ENCODE results near the gene CEP41. TPM values are rescaled to one million over a fixed set of nuclear protein-coding genes. Genes with fewer than 3 reads are reported as not detected.
"Not testable (repeated sequence)": the region's sequence is repeated elsewhere in the genome, so short reads cannot be mapped to it uniquely, and the experiment has no call there.

Gene CEP41
- polyA plus RNA-seq, 2 of the 4 experiments (the other 2 are of a cell fraction) = 13.0 to 23.1 TPM

- H3K9me3 ChIP-seq = peaks cover 18% of the 10 kb centered on the region
- POLR2A ChIA-PET = no interaction called here
- DNase-seq (ENCODE audit: low read depth in 1 of 2, low spot score in 1 of 2) (no peak), FAIRE-seq (no peak), ATAC-seq (no peak)
- H3K4me2 ChIP-seq = no peak overlapping the region
- CTCF ChIA-PET = interaction anchor here (1.0 kb wide), 1 partner anchor 39 kb away, joined by 3 read pairs; no protein-coding TSS in a partner anchor
- no peak for TF ChIP-seq HEYL (CRISPR knock-in tag; IDR thresholded peaks at IDR 0.05)
- TF ChIP-seq RAD21 (conservative IDR thresholded peaks at IDR 0.05 in 1 of 2, IDR thresholded peaks at IDR 0.05 in 1 of 2) = no peak
- TF ChIP-seq RNF2 (IDR thresholded peaks at IDR 0.05; ENCODE audit: borderline replicate concordance, low read depth) = no peak
- no peak for TF ChIP-seq CHD4 (IDR thresholded peaks at IDR 0.05; ENCODE audit: borderline replicate concordance)
- no peak for TF ChIP-seq FOSL2 (IDR thresholded peaks at IDR 0.05)
- no peak for TF ChIP-seq FOSL2 (CRISPR knock-in tag; IDR thresholded peaks at IDR 0.05)
- TF ChIP-seq ZC3H11A (IDR thresholded peaks at IDR 0.05) = no peak
- no peak for TF ChIP-seq ZSCAN20 (CRISPR knock-in tag; IDR thresholded peaks at IDR 0.05)
- no peak for TF ChIP-seq MAZ (IDR thresholded peaks at IDR 0.05; ENCODE audit: borderline replicate concordance, low read depth, low read length)
- TF ChIP-seq MAFK (IDR thresholded peaks at IDR 0.05; ENCODE audit: partially characterized antibody) = no peak
- TF ChIP-seq BCL3 (IDR thresholded peaks at IDR 0.05) = no peak
- TF ChIP-seq CEBPB (IDR thresholded peaks at IDR 0.05) = no peak
- no peak for TF ChIP-seq EP300 (IDR thresholded peaks at IDR 0.05)
- no peak for TF ChIP-seq SMC3 (IDR thresholded peaks at IDR 0.05)
- TF ChIP-seq ESRRA (IDR thresholded peaks at IDR 0.05; ENCODE audit: borderline replicate concordance, low read length) = no peak
- TF ChIP-seq POLR2AphosphoS2 (conservative IDR thresholded peaks at IDR 0.05; ENCODE audit: low read length) = no peak
- no peak for TF ChIP-seq CHD2 (IDR thresholded peaks at IDR 0.05; ENCODE audit: low read length, partially characterized antibody)
- no peaks in the 10 kb centered on the region for H3K4me1 ChIP-seq
- H3K4me3 ChIP-seq = no peak overlapping the region
- WGBS (ENCODE audit: missing lambda C conversion rate) = 26% methylated on average over 2 of the region's 2 CpGs
- H3K27ac ChIP-seq = no peak overlapping the region
Observed at GRCh38 chr7:130454959-130455358, 14.1 kb upstream of the CEP41 start.

- TF ChIP-seq CBX8 (IDR thresholded peaks at IDR 0.05) (no peak), FOSB (CRISPR knock-in tag; IDR thresholded peaks at IDR 0.05) (no peak), CTCF (IDR thresholded peaks at IDR 0.05) (no peak), BCL3 (IDR thresholded peaks at IDR 0.05) (no peak), USF2 (IDR thresholded peaks at IDR 0.05) (no peak), JUNB (IDR thresholded peaks at IDR 0.05) (no peak), KDM5A (IDR thresholded peaks at IDR 0.05) (no peak), NPAS2 (CRISPR knock-in tag; IDR thresholded peaks at IDR 0.05; ENCODE audit: borderline replicate concordance) (no peak), MAZ (IDR thresholded peaks at IDR 0.05; ENCODE audit: borderline replicate concordance, low read depth, low read length) (no peak), HOXA7 (CRISPR knock-in tag; IDR thresholded peaks at IDR 0.05) (no peak), RFX5 (IDR thresholded peaks at IDR 0.05) (no peak), NFE2L2 (conservative IDR thresholded peaks at IDR 0.05; ENCODE audit: low read length) (no peak), MYC (IDR thresholded peaks at IDR 0.05; ENCODE audit: borderline replicate concordance, low read length) (no peak), MAFK (IDR thresholded peaks at IDR 0.05; ENCODE audit: partially characterized antibody) (no peak)
- ChIA-PET CTCF (no interaction called here), POLR2A (no interaction called here)
- Histone ChIP-seq H3K27ac (no peak overlapping the region), H3K4me2 (no peak overlapping the region), H3K4me3 (no peak overlapping the region), H3K4me1 (no peaks in the 10 kb centered on the region), H3K9me3 (peaks cover 8% of the 10 kb centered on the region; the same call in 1 of the 3 replicates)
- no peak for DNase-seq (ENCODE audit: low read depth in 1 of 2, low spot score in 1 of 2)
- 88% methylated on average over 3 of the region's 3 CpGs for WGBS (ENCODE audit: missing lambda C conversion rate)
- no peak for FAIRE-seq
- no peak for ATAC-seq
Observed at GRCh38 chr7:130452951-130453350, 12.1 kb upstream of the CEP41 start.

GRCh38 chr7:130451344-130451743 lies 10.5 kb upstream of the CEP41 start:
- POLR2A ChIA-PET; H3K4me2 ChIP-seq; H3K4me1 ChIP-seq; FAIRE-seq; DNase-seq (ENCODE audit: low read depth in 1 of 2, low spot score in 1 of 2); ATAC-seq; CTCF ChIA-PET; H3K27ac ChIP-seq; H3K4me3 ChIP-seq: not testable (repeated sequence)
- WGBS (ENCODE audit: missing lambda C conversion rate) = 59% methylated on average over 3 of the region's 3 CpGs
- H3K9me3 ChIP-seq = peaks cover 14% of the 10 kb centered on the region; the same call in 2 of the 3 replicates
